ENCODE results near the gene C1QTNF5. TPM values are rescaled to one million over a fixed set of nuclear protein-coding genes. Genes with fewer than 3 reads are reported as not detected.
A peak's percentile ranks its signal among the peaks of the same experiment; 100 is the strongest.

The C1QTNF5 gene
- total RNA-seq, 1 experiment from 2014 or later: not detected

DNA sequence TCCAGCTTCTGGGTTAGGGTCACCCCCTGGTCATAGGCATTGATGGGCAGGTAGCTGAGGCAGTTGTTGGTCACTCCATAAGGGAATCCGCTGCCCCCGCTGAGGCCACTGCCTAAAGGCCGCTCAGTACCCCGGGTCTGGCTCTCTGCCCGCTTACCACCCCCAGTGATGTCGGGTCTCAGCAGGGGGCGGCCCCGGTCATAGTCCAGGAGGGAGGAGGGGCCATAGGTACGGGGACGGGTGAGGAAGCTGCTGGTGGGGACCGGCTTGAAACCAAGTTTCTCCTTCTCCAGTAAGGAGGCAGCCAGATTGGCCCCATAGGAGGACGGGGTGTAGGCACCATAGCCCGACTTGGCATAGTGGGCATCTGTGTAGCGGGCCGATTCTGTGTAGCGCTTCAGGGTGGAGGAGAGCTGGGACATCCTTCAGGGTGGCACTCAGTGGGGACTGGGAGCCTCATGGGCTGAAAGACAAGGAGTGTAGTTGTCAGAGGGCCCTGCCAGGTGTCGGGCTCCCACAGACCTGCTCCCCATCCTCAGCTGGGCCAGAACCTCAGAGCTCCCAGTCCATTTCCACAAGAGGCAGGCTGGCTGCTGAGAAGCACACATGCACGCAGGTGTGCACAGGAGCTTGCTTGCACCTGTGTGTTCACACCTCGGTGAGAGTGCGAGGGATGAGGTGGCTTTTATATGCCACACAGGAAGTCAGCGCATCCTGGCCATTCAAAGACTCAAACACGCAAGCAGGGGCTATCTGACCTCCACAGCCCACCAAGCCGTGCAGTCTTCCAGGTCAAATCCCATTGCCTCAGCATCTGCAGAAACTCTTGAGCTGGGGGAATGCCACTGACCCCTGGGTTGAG lies 32.6 kb upstream of the C1QTNF5 start:
- no peak for DNase-seq (ENCODE audit: low spot score)

DNA sequence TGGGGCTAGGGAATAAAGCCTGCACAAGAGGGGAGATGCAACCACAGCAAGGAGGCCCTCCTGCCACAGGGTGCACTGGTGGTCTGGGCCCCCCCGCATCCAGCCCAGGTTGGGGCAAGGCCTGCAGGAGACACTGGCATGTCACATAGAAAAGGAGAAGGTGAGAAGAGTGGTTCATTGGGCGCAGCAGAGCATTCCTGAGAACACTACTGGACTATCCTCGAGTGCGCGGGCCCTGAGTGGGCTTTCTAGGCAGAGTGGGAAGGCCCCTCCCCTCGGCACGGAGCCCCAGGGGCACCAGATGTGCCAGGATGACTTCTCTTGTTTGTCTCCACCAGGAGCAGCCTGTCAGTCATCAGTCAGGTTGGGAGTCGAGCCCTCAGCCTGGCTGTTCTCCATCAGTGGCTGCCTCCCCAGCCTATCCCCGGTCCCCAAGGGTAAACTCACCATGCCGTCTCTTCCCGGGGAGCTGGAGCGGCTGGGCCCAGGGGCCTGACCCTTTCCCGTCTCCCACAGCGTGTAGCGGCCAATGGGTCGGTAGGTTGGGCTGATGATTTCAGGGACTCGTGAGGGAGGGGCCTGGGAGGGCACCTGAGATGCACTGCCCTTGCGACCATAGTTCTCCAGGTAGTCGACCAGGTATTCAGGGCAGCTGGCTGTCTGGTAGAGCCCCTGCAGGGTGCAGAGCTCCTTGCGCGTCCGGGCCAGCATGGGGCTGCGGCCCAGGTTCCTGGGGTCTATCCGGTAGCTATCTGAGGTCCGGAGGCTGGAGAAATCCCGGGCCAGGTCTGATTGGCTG lies 31.8 kb upstream of the C1QTNF5 start:
- DNase-seq (ENCODE audit: low spot score): no peak

DNA sequence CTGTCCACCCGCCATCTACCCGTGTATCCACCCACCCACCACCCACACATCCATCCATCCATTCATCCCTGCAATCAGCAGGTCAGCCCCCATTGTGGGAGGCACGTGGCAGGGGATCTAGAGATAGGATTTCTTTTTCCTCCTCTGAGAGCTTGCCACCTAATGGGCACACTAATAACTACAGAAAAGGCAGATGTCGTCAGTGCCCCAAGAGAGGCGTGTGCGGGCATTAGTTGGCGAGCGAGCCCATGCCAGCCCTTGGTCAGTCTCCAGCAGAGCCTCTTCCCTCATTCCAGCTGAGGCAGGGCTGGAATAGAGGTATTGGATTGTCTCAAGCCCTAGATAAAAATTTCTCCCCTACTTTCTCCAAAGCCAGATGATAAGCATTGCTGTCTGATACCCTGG lies 31.1 kb upstream of the C1QTNF5 start:
- DNase-seq (ENCODE audit: low spot score): peak; percentile 29

DNA sequence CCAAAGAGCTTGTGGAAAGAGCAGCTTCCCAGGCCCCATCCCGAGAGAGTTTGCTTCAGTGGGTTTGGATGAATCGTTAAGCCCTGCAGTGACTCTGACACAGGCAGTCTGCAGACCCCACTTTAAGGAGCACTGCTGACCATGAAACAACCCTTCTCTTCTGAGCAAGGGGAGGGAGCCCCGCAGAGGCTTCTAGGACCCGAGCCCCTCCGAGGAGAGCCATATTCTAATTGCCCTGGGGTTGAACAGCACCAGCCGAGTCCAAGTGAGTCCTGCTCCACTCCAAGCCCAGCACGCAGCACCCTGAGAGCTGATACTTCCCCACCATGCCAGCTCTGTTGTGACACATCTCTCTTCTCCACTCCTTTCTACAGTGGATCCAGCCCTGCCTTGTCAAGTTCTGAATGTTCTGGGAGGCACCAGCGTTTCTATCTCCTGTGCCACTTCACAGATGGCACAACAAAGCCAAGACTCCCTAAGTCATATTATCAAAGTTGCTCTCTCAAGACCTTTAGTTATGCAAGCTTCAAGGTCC lies 30.5 kb upstream of the C1QTNF5 start:
- no peak for DNase-seq (ENCODE audit: low spot score)

GRCh38 chr11:119370486-119371046 lies 29.9 kb upstream of the C1QTNF5 start:
- DNase-seq (ENCODE audit: low spot score): no peak

DNA sequence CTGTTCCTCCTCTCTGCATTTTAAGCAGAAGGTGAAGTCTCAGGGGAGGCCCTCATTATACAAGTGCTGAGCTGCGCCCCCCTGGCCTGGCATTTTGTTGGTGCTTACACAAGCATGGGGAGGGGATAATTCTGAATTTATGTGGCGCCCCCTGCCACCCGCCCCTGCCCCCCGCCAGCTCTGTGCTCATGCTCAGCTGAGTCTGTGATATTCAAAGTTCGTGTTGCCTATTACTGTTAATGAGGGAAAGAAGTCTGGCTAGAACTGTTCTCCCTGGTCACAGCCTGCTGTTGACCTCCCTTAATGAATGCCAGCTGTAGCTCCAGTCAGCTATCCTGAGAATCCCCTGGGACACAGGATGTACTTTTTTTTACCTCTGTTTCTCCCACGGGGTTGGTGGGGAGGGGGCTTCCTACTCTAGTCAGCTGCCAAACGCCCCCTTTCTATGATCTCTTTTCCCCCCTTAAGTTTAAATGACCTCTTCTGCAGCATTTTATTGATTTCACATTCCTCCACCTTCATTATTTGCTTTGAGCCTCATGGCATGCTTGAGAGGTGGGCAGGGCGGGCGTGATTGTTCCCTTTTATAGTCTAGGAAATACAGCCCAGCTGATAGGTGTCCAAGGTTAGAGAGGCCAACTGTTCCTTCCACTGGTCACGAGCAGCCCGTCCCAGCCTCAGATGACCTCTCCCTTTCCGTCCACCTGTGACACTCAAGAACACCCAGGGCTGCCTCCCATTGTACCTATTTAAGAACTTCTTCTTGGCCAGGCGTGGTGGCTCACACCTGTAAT lies 28.6 kb upstream of the C1QTNF5 start:
- DNase-seq (ENCODE audit: low spot score): no peak

GRCh38 chr11:119368121-119369034 lies 27.7 kb upstream of the C1QTNF5 start:
- DNase-seq (ENCODE audit: low spot score): peak; percentile 25

DNA sequence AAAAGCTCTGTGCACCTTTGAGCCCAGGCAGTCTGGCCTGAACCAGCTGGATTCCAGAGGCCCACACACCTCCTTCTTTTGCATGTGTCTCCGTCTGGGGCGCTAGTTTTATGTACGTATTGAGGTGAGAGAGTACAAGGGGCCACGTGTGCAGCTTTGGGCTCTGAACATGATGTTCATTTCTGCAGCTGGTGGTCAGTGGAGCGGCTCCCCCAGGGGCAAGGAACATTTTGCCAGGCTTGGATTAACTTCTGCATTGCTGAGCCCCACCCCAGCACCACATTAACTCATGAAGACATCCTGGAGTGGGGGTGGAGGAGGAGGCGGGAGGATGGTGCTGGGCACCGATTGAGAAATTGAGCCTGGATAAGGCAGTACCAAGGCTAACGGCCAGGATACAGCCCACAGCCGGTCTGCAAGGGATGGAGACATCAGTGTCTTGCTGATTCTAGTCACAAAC lies 27.0 kb upstream of the C1QTNF5 start:
- no peak for DNase-seq (ENCODE audit: low spot score)

DNA sequence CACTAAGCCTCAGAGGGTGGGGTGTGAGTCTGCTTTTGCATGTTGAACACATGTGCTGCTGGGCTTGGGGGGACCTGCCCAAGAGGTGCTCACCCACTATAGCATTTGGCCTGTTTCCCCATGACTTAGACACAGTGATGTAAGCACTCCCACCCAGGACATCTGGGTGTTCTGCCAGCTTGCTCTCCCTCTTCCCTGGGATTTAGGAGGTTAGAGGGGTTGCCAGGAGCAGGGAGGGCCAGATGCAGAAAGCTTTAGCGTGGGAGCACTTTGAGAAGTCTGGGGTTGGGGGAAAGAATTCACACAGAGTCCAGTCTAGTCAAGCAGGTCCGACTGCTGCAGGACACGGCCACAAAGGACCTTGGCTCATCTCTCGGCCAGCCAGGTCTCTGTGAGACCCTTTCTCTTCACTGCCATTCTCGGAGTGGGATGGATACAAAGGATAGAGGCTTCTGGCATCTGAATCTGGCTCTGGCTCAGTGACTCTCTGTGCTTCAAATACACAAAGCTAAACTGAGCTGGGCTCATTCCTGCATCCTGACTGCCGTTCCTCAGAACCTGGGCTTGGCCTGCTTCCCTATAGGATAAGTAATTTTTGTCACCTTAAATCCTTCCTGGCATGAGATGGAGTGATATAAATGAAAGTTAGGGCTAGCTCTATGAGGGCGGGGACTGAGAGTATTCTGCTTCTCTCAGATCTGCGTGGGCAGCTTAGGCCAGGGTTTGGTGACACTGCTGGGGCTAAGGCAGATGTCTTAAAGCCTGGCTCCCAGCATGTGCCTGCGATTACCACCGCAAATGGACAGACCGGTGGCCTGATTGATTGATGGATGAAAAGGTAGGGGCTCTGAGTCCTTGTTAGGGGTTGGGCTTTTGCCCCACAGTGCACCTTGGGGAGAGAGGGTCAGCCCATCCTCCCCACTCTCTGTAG lies 26.3 kb upstream of the C1QTNF5 start:
- DNase-seq (ENCODE audit: low spot score): no peak

DNA sequence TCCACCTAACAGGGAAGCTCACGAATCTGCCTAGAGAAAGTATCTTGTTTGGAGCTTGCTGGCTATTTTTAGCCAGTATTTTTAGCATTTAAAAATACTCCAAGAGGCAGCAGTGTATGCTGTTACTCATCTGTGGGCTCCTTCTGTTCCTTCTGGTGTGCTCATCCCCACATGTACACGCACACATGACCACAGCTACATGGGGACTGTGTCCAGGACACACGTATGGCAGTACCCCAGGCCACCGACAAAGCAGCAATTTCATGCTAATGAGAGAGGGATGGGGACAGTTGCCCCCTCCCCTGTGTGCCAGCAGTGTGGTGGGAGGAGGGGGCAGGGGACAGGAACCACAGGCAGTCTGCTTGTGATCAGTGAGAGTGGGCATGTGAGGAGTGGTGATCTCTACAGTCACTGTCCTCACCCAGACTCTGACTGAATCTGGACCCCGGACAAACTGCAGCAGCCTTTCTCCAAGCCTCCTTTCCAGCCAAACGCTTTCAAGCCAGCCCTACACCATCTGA lies 24.4 kb upstream of the C1QTNF5 start:
- DNase-seq (ENCODE audit: low spot score): no peak

- DNase-seq (ENCODE audit: low spot score): no peak
These were observed 23.3 kb upstream of the C1QTNF5 start for GRCh38 chr11:119363851-119364590.

DNA sequence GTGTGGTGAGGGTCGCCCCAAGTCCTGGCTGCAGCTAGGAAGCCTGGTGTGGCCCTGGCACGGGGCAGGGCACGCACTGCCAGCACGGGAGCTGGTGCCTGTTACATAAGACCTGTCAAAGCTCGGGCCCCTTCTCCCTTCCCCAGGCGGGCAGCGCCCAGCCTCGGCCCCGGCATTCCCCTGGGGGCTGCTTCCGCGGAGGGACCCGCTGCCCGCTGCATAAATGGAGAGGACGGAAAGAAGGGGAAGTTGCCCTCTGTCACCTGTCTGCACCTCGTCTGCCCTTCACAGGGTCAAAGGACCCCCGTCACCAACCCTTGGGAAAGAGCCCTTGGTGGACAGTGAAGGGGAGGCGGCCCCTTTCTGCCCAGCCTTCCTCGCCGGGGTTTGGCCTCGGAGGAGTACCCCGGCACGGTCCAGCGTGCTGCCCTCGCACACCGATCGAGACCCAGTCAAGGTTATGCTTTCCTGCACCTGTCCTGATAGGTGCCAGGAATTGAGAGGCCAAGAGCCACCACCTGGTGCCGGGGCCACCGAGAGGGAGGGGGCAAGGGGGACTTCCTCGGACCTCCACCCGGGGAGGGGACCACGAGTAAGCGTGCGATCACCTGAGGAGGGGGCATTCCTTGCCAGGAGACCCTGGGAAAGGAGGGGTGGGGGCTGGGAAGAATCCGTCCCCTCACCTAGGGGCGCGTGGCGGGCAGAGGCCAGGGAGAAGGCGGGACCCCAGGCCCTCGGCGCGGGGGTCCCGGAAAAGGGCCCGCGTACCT lies 22.6 kb upstream of the C1QTNF5 start:
- no peak for DNase-seq (ENCODE audit: low spot score)

DNA sequence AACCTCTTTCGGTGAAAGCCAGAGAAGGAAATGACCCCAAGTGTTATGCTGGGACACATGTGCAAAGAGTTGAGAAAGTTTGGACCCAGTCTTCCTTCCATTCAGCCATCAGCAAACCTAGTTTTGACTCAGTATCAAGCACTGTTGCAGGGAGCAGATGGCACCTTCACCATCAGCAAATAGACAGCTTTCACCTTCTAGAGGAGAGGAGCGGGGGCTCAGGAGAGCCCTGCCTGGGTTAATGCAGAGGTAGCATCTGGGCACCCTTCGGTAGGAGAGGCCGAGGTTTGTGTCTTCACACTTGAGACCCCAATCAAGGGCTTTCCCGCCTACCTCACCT lies 22.0 kb upstream of the C1QTNF5 start:
- no peak for DNase-seq (ENCODE audit: low spot score)

DNA sequence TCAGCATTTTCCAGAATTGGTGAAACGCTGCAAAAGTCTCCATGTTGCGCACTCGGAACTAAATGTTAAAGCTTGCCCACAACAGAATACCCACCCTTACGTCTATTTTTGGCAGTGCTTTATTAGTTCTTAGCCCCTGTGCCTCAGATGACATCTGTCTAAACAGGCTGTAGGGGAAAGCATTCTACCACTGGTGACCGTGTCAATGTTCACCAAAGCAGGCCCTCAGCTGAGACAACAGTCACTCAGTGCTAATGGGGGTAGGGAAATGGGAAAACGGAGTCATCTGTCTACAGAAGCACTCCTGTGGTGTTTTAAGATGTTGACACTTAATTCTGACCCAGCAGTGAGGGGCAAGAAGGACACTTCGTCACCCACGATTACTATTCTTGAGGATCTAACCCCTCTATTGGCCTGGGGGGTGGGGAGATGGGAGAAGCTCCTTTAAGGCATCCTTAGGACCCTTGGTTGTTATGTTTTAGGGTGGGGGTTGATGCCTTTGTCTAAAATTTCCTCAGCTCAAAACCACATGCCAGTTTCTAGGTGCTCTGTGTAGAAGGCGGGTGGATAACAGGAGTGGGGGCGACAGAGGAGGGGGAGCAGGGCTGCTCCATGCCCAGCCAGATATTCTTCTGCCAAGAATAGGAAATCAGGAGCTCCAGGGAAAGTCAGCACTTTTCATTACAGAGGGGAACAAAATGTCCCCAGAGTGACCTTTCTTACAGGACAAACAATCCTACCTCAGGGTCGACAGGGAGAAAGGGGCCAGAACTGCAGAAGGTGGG lies 21.4 kb upstream of the C1QTNF5 start:
- no peak for DNase-seq (ENCODE audit: low spot score)

- peak; percentile 71 for DNase-seq (ENCODE audit: low spot score)
These were observed 20.5 kb upstream of the C1QTNF5 start for GRCh38 chr11:119361056-119361787.

Data from A172 (cell line).